Thoracic aorta (tissue), 2 donors: ENCODE measurements around the gene TEAD4. TPM values are rescaled to one million over a fixed set of nuclear protein-coding genes. Genes with fewer than 3 reads are reported as not detected.

ENCODE experiments used
- ATAC-seq: fragments of 150-250 bp; one replicate; pipeline ENCODE4 v1.8.0; 2017; ENCODE audit warnings: low read depth; ENCODE audit not compliant: insufficient number of reproducible peaks, low FRiP score
- DNase-seq: peaks from one replicate; pipeline ENCODE4 v3.0.0-alpha.2; 2020; ENCODE audit warnings: low spot score
- H3K27ac ChIP-seq, 2 donors: fragments of 200-600 bp; sonication (generic); 1 replicate in 1 of 2; 2 replicates in 1 of 2; pipeline ENCODE4 v1.5.1; 2016; ENCODE audit warnings: mild to moderate bottlenecking in 2 of 2, moderate library complexity in 2 of 2
- H3K27me3 ChIP-seq: fragments of 200-600 bp; sonication (generic); replicated peaks from 2 replicates; pipeline ENCODE4 v1.6.0; 2016; ENCODE audit warnings: mild to moderate bottlenecking; ENCODE audit not compliant: insufficient read depth
- H3K36me3 ChIP-seq: fragments of 200-600 bp; sonication (generic); one replicate; pipeline ENCODE4 v1.5.1; 2016
- H3K4me1 ChIP-seq, 2 donors: fragments of 200-600 bp; sonication (generic); 1 replicate in 1 of 2; 2 replicates in 1 of 2; pipeline versions ENCODE4 v1.5.1 to v1.6.0; 2016; ENCODE audit warnings: low read depth in 2 of 2, mild to moderate bottlenecking in 1 of 2; ENCODE audit not compliant: control insufficient read depth in 1 of 2
- H3K4me3 ChIP-seq: fragments of 200-600 bp; sonication (generic); 2 replicates; pipeline ENCODE4 v1.5.1; 2016; ENCODE audit warnings: mild to moderate bottlenecking
- H3K9me3 ChIP-seq: fragments of 200-600 bp; sonication (generic); 2 replicates; pipeline ENCODE4 v1.5.1; 2016
- total RNA-seq, 2 donors: library from RNA; depleted of rRNA; stranded (reverse); fragments of >200 nt; gene quantifications; one replicate each; pipeline versions ENCODE4 v1.1.0 to v1.2.3, GENCODE V29; 2016
- TF ChIP-seq, protein P1 (sequence below): fragments of 200-600 bp; sonication (generic); IDR thresholded peaks from one replicate; pipeline ENCODE4 v1.5.1; 2019; ENCODE audit warnings: antibody characterized with exemption

The TEAD4 gene
- total RNA-seq, 2 donors from 2014 or later, result 42.5 to 62.6 TPM

GRCh38 chr12:3022961-3023360 lies 63.8 kb downstream of the TEAD4 start:
- DNase-seq, result no peak
- Histone ChIP-seq H3K36me3 (peaks cover 11% of the 10 kb centered on the region), H3K27me3 (no peaks in the 10 kb centered on the region), H3K9me3 (no peaks in the 10 kb centered on the region), H3K4me1 (no peaks in the 10 kb centered on the region), H3K4me3 (no peak overlapping the region), H3K27ac (no peak overlapping the region)
- TF ChIP-seq, protein P1, sequence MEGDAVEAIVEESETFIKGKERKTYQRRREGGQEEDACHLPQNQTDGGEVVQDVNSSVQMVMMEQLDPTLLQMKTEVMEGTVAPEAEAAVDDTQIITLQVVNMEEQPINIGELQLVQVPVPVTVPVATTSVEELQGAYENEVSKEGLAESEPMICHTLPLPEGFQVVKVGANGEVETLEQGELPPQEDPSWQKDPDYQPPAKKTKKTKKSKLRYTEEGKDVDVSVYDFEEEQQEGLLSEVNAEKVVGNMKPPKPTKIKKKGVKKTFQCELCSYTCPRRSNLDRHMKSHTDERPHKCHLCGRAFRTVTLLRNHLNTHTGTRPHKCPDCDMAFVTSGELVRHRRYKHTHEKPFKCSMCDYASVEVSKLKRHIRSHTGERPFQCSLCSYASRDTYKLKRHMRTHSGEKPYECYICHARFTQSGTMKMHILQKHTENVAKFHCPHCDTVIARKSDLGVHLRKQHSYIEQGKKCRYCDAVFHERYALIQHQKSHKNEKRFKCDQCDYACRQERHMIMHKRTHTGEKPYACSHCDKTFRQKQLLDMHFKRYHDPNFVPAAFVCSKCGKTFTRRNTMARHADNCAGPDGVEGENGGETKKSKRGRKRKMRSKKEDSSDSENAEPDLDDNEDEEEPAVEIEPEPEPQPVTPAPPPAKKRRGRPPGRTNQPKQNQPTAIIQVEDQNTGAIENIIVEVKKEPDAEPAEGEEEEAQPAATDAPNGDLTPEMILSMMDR, result no peak
- no peak for ATAC-seq

GRCh38 chr12:3028108-3028507 lies 68.9 kb downstream of the TEAD4 start:
- Histone ChIP-seq H3K36me3 (no peaks in the 10 kb centered on the region), H3K27me3 (no peaks in the 10 kb centered on the region), H3K9me3 (no peaks in the 10 kb centered on the region), H3K27ac (no peak overlapping the region), H3K4me3 (no peak overlapping the region), H3K4me1 (no peaks in the 10 kb centered on the region)
- ATAC-seq (no peak), DNase-seq (no peak)
- TF ChIP-seq, protein P1, result no peak

- Histone ChIP-seq H3K4me3 (no peak overlapping the region), H3K27ac (no peak overlapping the region), H3K36me3 (no peaks in the 10 kb centered on the region), H3K9me3 (no peaks in the 10 kb centered on the region), H3K4me1 (no peaks in the 10 kb centered on the region), H3K27me3 (no peaks in the 10 kb centered on the region)
- ATAC-seq (no peak), DNase-seq (no peak)
- TF ChIP-seq, protein P1, result no peak
Observed at GRCh38 chr12:3030821-3031429, 71.7 kb downstream of the TEAD4 start.

- ATAC-seq, result no peak
- H3K27me3 ChIP-seq, result no peaks in the 10 kb centered on the region
- TF ChIP-seq, protein P1, result no peak
Observed at GRCh38 chr12:3032161-3032560, 73.0 kb downstream of the TEAD4 start.

GRCh38 chr12:3032770-3033538 lies 73.8 kb downstream of the TEAD4 start:
- Histone ChIP-seq H3K27me3 (no peaks in the 10 kb centered on the region), H3K36me3 (peaks cover 2% of the 10 kb centered on the region), H3K27ac (no peak overlapping the region), H3K4me3 (no peak overlapping the region), H3K9me3 (no peaks in the 10 kb centered on the region), H3K4me1 (no peaks in the 10 kb centered on the region)
- ATAC-seq (no peak), DNase-seq (no peak)
- TF ChIP-seq, protein P1, result no peak

More at GRCh38 chr12:3032161-3032560, 73.0 kb downstream of the TEAD4 start:
- Histone ChIP-seq H3K4me3 (no peak overlapping the region), H3K9me3 (no peaks in the 10 kb centered on the region), H3K36me3 (no peaks in the 10 kb centered on the region), H3K27ac (no peak overlapping the region), H3K4me1 (no peaks in the 10 kb centered on the region)
- no peak for DNase-seq
